GM21423 (cell line): Measurements from ENCODE around the gene PIAS1.
"Not testable (repeated sequence)": the region's sequence is repeated elsewhere in the genome, so short reads cannot be mapped to it uniquely, and the experiment has no call there.

Source experiments
- ATAC-seq: cut with Tn5 transposase; IDR thresholded peaks from one replicate; pipeline ENCODE4 v1.9.1; 2021; ENCODE audit warnings: mild to moderate bottlenecking, moderate library complexity; ENCODE audit not compliant: unreplicated experiment

PIAS1 gene

DNA sequence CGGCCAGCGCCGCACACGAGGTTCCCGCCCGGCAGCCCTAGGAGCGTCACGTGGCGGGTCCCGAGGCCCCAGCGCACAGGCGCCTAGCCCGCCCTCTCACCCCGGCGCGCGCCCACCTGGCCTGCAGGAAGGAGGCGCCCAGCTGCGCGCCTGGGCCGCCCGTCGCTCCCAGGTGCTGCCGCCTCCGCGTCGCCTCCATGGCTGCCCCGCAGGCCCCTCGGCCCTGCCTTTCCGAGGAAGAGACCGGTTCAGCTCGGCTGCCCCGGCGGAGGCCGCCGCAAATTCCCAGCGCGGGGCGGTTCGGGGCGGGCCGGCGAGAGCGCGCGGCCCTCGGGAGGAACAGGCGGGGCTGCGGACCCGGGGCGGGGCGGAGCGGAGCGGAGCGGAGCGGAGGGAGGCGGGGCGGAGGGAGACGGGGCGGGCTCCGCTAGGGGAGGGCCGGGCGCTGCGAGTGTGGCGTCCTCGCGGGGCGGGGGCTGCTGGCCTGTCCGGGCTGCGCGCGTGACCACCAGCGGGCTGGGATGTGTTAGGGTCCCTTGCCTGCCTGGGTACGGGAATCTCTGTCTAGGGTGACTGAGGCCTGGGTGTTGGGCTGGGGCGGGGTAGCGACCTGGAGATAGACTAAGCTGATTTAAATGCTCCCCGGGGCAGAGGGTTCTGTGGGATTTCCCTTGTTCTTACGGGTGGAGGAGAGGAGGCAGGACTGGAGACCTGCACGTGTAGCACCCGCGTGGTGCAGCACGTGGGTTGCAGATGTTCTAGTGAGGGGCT, 175.5 kb downstream of the PIAS1 start, which contains the start of gene CLN6:
TSS of gene CLN6 (minus strand) at position 343 of the 771 bp plus-strand sequence. CDS start at position 199, 144 bp downstream.
- ATAC-seq, result peak; percentile 68

DNA sequence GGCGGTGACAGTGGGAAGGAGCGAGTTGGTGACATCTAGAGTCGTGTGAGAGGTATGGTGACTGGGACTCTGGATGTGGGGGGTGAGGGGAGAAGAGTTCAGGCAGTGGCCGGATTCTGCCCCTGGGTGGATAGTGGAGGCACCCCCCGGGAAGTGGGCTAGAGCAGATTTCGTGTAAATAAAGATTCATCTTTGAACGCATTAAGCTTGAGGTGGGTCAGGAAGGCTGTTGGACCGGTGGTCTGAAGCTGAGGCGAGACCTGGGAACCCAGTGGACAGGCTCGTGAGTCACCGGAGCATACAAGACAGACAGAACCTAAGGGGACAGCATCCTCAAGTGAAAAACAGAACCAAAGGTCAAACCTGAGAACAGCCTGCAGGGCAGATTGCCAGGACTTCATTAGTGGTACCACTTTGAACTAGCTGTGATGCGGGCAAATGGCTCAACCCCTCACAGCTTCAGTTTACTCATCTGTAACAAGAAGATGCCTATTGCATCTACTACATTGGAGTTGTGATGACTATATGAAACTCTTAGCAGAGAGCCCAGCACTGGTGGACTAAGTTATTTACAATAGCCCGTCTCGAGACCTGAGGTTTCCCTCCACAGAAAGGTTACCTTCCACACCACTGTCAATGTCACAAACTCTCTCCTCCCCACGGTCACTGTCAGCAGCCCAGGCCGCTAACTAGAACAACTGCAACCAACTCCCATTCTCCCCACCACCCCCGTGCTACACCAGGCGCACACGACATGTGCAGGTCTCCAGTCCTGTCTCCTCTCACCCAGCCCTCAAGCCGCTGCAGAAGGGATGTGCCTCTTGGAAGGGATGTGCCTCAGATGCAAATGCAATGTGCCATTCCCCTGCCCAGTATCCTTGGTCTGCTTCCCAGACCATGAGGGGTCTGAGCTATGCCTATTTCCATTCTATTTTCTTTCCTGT, 176.3 kb downstream of the PIAS1 start:
- ATAC-seq, result no peak

DNA sequence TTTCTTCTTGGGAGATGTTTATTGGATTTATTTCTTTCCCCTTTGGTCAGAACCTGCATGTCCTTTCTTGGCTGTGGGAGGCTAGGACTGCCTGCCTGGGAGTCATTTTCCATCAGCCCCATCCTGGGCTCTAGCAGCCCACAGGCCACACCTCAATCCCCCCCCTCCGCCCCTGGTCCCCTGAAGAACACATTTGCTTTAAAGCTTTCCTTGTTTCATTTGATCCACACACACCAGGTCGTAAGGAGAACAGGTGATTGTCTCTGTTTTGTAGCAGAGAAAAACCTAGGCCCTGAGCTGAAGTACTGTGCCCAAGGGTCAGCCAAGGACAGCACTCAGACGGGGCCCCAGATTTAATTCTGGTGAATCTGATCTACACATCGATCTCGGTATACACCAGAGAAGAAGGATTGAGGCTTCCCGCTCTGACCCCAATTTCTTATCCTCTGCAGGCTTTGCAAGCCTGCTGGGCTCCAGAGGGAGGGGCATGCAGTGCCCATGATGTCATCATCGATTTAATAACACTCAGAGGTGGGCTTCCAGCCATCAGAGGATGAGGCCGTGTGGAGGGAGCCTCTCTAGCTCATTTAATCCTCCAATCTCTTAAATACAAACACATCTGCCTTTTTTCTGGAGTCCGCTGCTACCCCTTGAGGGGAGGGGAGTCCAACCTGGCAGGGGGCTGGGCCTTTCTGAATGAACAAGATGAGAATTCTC, 177.1 kb downstream of the PIAS1 start:
- ATAC-seq, result no peak

DNA sequence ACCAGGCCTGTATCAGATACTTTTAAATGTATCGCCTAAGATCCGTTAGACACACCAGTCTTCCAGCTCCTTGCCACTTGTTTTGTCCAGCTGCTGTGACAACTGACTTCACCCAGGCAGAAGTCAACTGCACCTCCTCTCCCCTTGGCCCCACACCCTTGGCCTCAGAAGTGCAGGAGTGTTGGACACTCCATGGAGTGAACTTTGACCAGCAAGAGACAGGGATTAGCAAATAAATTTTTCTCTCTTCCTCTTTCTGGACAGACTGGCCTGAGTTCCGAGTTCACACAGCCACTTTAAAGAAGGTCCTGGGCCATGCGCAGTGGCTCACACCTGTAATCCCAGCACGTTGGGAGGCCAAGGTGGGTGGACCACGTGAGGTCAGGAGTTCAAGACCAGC, 178.3 kb downstream of the PIAS1 start:
- ATAC-seq, result no peak

DNA sequence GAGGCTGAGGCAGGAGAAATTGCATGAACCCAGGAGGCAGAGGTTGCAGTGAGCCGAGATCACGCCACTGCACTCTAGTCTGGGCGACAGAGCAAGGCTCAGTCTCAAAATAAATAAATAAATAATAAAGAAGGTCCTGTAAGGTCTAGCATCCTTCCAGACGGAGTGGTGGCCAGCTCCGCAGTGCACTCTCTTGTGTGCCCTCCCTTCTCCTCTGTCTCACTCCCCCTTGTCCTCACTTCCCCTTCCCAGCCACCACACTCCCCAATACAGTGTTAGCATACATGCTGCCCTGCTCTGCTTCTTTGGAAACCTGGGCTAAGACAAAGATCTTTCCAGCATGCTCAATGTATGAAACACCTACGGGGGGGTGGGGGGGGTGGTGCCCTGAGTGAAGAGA, 178.8 kb downstream of the PIAS1 start:
- no peak for ATAC-seq

DNA sequence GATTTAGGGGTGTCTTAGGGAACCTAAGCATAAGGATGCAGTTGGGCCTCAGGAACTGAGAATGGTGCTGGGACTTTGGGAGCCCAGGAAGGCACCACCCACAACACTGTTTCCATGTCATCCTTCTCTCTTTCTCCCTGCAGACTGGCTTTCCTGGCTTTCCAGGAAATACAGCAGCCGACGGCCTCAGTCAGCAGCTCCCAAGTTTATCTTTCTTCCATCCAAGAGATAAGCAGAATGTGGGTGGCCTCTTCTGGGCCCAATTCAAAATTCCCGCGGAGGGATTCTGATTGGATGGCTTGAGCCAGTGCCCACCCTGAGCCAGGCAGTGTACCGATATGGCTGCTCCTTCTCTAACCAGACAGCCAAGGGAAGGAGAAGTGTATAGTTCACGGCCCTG, 179.9 kb downstream of the PIAS1 start:
- ATAC-seq, result no peak

DNA sequence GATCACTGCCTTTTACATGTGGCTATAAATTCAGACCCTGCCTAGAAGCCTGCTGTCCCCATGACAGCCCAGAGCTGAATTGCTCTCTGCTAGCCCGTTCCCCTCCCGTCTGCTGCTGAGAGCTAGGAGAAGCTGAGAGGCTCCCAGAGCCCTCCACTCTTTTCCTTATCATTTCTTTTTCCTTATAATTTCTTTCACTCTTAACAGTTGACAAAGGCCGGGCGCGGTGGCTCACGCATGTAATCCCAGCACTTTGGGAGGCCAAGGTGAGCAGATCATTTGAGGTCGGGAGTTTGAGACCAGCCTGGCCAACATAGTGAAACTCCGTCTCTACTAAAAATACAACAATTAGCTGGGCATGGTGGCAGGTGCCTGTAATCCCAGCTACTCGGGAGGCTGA, 180.4 kb downstream of the PIAS1 start:
- not testable (repeated sequence) for ATAC-seq

DNA sequence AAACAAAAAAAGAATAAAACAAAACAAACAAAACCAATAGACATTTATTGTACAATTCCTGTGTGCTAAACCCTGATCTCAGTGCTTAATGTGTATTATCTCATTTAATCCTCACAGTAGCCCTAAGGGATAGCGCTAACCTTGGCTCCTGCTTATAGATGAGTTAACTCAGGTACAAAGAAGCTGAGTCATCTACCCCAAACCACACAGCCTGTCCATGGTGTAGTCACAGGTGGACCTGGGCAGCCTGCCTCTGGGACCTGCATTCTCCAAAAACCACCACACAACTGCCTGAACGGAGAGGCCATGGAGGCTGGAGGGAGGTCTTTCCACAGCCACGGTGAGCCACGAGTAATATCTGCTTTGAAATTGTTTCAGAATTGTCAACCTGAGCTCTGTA, 180.9 kb downstream of the PIAS1 start:
- no peak for ATAC-seq

DNA sequence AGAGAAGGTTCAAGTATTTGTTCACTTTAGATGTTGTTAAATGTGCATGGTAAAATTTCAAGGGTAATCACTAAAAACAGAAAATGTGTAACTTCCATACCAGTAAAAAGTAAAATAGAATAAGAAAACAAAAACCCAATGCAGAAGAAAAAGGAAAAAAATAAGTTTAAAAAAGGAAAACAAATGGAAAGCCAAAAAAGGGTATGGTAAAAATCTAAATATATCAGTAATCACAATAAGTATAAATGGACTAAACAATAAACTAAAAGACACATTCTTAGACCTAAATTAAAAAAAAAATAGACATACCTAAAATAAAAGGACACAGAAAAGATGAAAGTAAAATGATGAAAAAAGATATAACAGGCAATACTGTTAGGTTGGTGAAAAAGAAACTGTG, 184.9 kb downstream of the PIAS1 start:
- no peak for ATAC-seq

DNA sequence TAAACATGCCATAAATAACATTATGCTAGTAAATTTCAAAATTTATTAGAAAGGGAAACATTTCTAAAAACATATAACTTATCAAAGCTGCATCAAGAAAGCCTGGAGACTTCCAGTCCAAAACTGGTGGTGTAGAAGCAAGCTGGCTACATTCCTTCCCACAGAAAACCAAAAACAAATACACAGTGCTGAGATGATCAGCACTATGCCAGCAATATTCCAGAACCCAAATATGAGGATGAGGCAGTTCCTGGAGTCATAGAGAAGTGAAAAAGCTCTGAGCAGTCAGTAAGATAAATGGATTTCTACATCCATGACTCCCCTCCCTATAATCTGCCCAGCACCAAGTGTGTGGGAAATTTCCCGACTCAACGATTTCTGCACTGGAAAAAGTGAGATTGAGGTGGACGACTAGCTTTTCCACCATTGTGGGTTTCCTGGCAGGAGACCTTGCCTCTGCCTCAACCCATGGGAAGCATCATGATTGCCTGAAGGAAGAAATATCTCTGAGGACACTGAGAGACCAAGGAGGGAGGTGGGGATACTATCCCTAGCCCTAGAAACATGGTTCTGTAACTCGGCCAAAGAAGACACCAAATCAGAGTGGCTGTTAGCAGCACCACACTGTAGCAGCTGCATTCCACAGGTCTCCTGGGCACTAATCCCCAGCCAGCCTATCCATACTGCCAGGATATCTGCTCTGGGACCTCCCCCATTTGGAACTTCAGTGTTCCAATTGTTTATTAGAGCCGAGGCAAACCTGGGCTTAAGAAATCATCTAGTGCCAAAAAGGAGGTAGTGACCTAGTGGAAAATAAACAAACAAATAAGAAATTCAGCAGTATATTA, 187.2 kb downstream of the PIAS1 start:
- no peak for ATAC-seq
